Coronary artery (tissue), 2 donors: ENCODE data around the gene TMEM161A.
"Not testable (repeated sequence)": the region's sequence is repeated elsewhere in the genome, so short reads cannot be mapped to it uniquely, and the experiment has no call there.

Experiments
- DNase-seq: peaks from one replicate; pipeline ENCODE4 v3.0.0-alpha.2; 2017; ENCODE audit warnings: low spot score
- H3K27ac ChIP-seq, 2 donors: fragments of 200-600 bp; sonication (generic); one replicate each; pipeline ENCODE4 v1.5.1; 2016 to 2019
- H3K4me3 ChIP-seq: fragments of 200-600 bp; sonication (generic); 2 replicates; pipeline ENCODE4 v1.5.1; 2016; ENCODE audit warnings: mild to moderate bottlenecking, moderate library complexity
- TF ChIP-seq, protein P1 (sequence below): fragments of 200-600 bp; sonication (generic); IDR thresholded peaks from one replicate; pipeline ENCODE4 v1.5.1; 2019; ENCODE audit warnings: antibody characterized with exemption

Gene TMEM161A

DNA sequence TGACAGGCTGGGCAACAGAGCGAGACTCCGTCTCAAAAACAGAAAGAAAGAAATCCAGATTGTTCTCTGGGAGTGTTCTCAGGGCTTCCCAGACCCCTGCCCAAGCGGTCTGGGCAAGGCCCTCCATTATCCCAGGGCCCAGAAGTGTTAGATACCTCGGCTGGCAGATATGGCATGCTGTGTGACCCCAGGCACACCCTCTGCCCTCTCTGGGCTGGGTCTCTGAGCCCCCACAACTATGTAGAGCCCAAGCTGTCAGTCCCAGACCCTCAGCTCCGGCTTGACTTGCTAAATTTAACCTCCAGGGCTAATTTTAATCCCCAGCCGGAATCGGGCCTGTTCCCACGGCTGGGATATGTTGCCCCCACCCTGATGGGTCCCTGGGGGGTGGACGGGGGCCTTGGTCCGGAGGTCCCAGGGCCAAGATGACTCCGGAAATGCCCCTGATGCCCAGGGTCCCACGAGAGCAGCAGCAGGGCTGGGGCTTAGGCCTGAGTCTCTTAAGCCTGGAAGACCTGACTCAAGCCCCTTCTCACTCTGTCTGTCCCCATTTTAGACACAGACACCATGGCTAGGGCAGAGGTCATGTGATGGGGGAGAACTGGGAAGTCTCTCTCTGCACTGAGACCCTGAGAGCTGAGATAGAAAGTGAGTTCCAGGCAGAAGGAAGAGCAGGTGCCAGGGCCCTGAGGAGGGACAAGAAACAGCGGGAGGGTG, 14.5 kb upstream of the TMEM161A start:
- TF ChIP-seq, protein P1, sequence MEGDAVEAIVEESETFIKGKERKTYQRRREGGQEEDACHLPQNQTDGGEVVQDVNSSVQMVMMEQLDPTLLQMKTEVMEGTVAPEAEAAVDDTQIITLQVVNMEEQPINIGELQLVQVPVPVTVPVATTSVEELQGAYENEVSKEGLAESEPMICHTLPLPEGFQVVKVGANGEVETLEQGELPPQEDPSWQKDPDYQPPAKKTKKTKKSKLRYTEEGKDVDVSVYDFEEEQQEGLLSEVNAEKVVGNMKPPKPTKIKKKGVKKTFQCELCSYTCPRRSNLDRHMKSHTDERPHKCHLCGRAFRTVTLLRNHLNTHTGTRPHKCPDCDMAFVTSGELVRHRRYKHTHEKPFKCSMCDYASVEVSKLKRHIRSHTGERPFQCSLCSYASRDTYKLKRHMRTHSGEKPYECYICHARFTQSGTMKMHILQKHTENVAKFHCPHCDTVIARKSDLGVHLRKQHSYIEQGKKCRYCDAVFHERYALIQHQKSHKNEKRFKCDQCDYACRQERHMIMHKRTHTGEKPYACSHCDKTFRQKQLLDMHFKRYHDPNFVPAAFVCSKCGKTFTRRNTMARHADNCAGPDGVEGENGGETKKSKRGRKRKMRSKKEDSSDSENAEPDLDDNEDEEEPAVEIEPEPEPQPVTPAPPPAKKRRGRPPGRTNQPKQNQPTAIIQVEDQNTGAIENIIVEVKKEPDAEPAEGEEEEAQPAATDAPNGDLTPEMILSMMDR = no peak
- no peak overlapping the region for H3K27ac ChIP-seq
- no peak overlapping the region for H3K4me3 ChIP-seq
- no peak for DNase-seq

DNA sequence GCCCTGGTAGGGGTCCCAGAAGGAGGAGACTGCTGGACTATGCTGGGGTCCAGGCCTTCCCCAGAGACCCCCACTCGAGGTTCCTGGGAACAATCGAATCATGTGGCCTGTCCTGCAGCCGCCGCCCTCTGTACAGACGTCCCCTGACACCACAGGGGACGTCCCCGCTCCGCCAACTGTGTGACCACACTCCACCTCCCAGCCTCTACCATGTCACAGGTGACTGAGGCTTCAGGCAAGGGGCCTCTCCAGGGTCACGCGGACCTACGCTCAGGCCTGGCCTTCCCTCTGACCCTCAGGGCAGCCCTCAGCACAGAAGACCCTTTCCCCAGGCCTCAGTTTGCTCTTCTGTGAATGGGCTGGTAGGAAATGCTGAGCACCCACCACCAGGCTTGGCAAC, 13.1 kb upstream of the TMEM161A start:
- no peak for DNase-seq
- Histone ChIP-seq H3K4me3 (no peak overlapping the region), H3K27ac (no peak overlapping the region)
- TF ChIP-seq, protein P1 = no peak

DNA sequence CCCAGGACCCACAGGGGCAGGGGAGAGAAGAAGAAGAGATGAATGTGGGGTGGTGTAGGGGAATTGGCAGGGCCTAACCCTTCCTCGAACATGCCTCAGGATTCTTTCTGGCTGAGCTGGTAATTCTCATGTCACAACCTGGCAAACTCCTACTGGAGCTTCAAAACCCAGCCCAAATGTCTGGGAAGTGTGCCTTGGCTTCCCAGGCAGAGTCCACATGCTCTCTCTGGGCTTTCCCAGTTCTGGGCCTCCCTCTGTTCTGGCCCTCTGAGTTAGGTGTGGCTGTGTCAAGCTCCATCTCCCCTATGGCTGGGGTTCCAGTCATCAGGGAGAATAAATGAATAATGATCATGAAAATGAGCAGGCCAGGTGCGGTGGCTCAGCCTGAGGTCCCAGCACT, 11.2 kb upstream of the TMEM161A start:
- no peak for DNase-seq
- Histone ChIP-seq H3K27ac (no peak overlapping the region), H3K4me3 (no peak overlapping the region)
- TF ChIP-seq, protein P1 = no peak

DNA sequence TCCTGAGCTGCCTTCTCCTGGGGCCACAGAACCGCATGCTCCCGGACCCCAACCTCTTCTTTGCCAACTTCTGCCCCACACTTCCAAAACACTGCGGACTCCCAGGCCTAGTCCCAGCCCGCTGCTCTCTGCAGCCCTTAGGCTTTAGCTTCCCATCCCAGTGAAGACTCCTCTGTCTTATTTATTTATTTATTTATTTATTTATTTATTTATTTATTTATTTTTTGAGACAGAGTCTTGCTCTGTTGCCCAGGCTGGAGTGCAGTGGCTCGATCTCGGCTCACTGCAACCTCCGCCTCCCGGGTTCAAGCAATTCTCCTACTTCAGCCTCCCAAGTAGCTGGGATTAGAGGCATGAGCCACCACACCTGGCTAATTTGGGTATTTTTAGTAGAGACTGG, 10.2 kb upstream of the TMEM161A start:
- not testable (repeated sequence) for H3K4me3 ChIP-seq, H3K27ac ChIP-seq, DNase-seq

DNA sequence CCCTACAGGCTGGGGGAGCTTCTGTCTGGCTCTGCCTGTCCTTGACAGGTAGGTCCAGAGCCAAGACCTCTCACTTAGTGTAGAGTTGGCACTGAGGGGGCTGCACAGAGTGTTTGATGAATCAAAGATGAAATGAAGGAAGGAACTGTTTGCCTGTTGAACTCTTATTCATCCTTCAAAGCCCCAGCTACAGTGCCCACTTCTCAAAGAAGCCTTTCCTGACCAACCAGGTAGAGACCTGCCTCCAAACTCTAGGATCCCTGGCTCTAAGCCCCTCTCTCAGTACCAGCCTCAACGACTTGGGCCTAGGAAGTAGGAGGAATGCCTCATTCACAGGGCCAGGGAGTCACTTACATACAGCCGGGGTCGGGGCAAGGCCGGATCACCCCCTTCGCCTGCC, 9.1 kb upstream of the TMEM161A start:
- no peak overlapping the region for H3K27ac ChIP-seq
- TF ChIP-seq, protein P1 = no peak
- DNase-seq = no peak

DNA sequence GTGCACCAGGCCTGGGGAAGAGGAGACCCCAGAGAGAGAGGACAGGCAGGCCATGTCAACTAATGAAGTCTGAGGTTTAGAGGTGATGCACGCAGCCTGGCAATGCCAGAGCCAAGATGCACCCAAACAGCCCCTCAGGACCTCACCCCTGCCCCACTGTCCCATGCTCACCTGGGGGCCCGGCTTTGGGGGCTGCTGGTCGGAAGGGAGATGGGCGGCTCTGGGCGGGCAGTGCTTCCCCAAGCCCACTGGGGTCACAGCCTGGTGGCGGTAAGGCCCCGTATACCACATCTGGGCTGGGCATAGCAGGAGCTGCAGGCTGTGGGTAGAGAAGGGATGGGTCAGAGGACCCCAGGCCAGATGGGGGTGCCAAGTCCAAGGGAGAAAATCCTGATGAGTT, 8.6 kb upstream of the TMEM161A start:
- TF ChIP-seq, protein P1 = no peak
- Histone ChIP-seq H3K4me3 (no peak overlapping the region), H3K27ac (no peak overlapping the region)
- no peak for DNase-seq

More for the DNA sequence above, 9.1 kb upstream of the TMEM161A start:
- no peak overlapping the region for H3K4me3 ChIP-seq

DNA sequence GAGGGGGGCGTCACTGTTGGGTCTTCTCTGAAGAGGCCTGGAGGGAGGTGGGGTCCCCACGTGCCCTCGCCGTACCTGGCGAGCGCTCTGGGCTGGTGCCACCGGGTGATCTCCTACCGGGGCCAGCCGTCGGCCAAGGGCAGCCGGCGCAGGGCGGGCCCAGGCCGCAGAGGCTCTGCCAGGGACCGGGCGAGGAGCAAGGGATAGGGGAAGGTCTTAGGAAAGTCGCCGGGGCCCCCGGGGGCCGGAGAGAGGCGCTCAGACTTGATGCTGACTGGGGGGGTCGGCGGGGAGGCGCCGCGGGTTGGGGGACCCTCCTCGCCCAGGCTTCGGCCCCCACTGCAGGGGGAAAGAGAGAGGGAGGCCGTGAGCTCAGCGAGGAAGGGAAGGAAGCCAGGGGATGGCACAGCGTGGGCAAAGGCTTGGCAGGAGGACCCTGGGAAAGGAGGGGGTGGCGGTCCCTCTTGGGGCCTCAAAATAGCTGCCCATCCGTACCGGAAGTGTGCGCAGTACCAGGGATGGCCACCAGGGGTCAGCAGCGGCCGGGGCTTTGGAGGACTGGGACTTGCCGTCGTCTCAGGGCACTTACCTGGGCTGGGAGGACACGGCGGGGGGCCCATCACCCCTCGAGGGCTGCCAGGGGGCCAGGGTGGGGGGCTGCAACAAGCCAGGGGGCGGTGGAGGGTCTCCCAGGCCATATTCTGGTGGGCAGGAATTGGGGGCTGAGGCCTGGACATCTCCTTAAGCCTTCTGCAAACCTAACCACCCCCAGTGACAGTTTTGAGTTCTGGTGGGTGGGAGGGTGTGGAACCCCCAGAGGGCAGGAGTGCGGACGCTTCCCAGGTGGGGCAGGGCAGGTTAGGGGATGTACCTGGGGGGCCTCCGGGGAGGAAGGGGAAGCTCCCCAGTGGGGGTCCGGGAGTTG, 7.7 kb upstream of the TMEM161A start:
- TF ChIP-seq, protein P1 = peak; percentile 94
- Histone ChIP-seq H3K4me3 (peak overlapping the region; percentile 60), H3K27ac (no peak overlapping the region)
- peak; percentile 85 for DNase-seq
